GM12872 (cell line): ENCODE data around the gene RPLP2.

Experiments used
- CTCF ChIP-seq: IDR thresholded peaks from 3 replicates; pipeline ENCODE4 v1.5.1; 2011; ENCODE audit warnings: low read depth, mild to moderate bottlenecking, low read length, moderate library complexity; ENCODE audit not compliant: insufficient read depth

Gene RPLP2

GRCh38 chr11:794766-795633, 14.8 kb upstream of the RPLP2 start:
- TF ChIP-seq CTCF: no peak

- no peak for TF ChIP-seq CTCF
Observed at GRCh38 chr11:795634-796564, 13.9 kb upstream of the RPLP2 start.

DNA sequence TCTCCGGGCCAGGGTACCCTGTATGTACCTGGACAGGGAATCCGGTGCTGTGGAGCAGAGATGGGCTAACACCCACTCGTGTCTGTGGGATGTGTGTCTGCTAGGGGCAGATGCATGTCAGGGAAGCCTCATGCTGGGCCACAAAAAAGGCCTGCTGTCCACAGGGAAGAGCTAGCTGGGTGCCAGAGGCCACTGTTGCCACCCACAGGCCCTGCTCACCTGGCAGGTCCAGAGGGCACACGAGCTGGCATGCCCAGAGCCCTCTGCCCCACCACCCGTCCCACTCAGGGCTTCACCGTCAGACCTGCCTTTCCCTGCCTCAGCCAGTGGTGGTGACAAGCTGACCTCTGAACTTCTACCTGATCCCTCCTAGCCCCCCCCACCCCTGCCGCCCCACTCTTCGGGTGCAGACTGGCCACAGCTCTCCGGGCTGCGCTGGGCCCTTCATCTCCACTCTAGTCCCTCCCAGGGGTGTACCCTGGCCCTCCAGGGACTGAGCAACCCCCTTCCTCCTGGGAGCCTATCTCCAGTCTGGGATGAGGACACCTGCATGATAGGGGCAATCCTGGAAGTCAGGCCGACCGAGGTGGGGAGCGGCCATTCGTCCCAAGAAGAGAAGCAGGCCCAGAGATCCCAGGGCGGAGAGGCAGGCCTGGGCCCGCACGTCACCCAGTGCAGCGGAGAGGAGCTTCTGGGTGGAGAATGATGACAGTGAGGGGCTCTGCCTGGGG, 13.0 kb upstream of the RPLP2 start:
- TF ChIP-seq CTCF: no peak

DNA sequence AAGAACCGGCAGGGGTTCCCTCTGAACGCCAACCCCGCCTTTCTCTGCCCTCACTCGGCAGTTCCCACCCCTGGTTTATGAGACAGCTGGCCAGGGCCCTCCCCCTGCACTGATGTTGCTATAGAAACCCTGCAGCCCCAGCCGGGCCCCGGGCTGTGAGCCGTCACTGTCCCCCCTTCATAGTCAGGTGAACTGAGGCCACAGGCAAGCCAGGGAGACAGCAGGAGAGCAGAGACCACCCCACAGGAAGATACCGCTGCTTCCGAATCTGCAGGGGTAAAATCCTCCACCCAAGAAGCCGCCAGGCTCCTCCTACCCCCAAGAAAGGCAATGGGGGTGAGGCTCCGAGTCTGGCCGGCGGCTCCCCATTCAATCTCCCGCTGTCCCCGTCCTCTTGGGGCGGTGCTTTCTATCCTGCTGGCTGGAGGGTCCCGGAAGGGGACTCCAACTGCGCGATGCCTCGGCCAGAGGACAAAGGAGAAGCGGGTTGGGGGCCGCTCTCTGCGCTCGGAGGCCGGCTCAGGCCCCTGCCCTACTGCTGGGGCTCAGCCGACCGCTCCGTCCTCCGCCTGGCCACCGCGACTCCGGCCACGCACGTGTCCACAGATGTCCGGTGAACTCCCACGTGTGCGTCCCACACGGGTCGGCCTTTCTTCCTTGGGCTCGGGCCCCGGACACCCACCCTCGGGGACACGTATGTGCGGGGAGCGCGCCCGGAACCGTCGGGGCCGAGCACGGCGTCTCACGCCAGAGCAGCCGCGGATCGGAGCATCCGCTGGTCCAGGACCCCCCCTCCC, 12.3 kb upstream of the RPLP2 start:
- TF ChIP-seq CTCF: no peak

DNA sequence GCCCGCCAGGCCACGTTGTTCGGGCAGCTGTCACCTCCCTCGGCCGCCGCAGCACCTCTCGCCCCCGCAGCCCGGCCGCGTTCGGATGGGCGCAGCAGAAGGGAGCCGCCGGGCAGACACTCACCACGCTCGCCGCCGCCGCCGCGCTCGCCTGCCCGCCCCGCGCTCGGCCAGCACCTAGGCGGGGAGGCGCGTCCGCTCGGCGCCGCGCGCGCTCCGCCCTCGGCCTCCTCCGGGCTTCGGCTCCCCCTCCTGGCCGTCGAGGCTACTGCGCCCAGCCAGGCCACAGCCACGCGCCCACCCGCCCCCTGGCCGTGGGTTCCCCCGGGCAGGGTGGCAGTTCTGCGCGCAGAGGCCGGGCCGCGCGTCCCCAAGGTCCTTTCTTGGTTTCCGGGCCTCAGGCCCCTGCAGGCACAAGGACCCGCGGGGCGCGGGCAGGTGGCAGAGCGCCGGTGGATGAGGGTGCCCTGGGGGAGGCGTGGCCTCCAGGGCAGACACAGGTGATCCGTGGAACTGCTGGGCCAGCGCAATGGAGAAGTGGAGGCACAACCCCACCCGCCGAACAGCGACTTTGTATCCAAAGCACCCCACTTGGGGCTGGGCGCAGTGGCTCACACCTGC, 11.6 kb upstream of the RPLP2 start, which contains the start of gene SLC25A22:
Gene SLC25A22, minus strand, starts transcription at position 189 of the 621 bp plus-strand sequence. CDS start 3,275 bp downstream, outside the sequence.
- TF ChIP-seq CTCF: peak; percentile 71

GRCh38 chr11:799641-800316, 10.0 kb upstream of the RPLP2 start:
- TF ChIP-seq CTCF: no peak
